GM21723 (cell line): Measurements from ENCODE around the gene APMAP.
"Not testable (repeated sequence)": the region's sequence is repeated elsewhere in the genome, so short reads cannot be mapped to it uniquely, and the experiment has no call there.

Source experiments
- ATAC-seq: cut with Tn5 transposase; IDR thresholded peaks from one replicate; pipeline ENCODE4 v1.9.1; 2021; ENCODE audit warnings: mild to moderate bottlenecking, moderate library complexity; ENCODE audit not compliant: unreplicated experiment

The APMAP gene

GRCh38 chr20:25008388-25009217, 16.1 kb upstream of the APMAP start:
- ATAC-seq = no peak

DNA sequence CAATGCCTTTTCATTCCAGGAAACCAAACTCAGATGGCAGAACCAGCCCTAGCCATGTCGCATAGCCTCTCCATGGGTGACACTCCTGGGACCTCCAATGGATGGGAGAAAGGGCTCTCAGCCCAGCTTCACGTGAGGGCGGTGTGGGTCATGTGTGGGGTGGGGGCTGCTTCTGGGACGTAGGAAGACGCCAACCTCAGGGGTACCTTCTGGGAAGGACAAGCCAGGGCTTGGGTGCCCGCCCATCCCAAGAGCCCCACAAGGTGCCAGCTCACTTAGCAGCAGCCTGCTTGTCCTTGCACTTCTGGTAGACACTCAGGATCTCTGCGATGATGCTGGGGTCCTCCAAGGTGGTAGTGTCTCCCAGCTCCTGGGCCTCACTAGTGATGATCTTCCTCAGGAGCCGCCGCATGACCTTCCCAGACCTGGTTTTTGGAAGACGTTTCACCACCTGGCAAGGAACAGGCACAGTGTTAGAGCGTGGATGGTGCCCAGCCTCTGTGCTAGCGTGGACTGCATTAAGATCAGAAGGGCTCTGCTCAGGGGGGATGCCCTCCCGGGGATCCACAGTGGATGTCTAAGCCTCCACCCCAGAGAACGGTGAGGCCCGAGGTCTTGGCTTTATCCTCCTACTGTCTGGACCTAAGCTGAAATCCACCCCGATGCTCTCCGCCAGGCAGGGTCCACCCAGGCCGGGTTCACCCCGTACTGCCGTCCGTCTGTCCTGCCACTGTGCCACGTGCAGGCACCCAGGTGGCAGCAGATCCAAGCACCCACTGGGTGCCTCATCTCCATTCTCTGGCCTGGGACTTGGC, 15.1 kb upstream of the APMAP start:
- no peak for ATAC-seq

DNA sequence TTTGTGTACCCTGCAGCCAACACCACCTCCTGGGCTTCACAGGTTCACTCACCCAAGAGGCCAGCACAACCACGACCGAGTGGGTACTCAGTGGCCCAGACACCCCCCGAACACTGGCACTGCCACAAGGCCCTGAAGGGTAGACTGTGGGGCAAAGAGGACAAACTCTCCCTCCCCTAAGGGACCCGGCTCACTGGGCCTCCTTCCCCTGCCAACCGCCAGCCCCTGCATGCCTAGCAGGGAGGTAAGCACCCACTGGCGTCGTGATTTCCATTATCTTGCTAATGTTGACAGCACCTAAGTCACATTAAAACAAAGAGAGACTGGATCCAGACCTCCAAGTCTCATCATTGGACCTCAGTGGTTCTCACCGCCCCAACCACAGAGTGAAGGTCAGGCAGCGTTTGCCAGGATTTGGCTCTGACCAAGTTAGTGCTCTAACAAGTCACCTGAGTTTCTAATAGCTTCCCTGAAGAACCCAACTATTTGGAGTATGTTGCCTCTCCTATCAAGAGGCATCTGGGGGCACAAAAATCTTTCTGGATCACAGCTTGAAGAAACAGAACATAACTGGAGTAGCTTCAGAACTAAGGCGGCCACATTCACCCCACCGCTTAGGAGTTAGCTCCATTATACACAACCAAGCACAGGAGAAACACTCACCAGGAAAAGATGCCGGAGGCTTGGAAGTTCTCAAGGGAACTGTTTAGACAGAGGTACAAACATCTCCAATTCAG, 14.0 kb upstream of the APMAP start:
- ATAC-seq = no peak

DNA sequence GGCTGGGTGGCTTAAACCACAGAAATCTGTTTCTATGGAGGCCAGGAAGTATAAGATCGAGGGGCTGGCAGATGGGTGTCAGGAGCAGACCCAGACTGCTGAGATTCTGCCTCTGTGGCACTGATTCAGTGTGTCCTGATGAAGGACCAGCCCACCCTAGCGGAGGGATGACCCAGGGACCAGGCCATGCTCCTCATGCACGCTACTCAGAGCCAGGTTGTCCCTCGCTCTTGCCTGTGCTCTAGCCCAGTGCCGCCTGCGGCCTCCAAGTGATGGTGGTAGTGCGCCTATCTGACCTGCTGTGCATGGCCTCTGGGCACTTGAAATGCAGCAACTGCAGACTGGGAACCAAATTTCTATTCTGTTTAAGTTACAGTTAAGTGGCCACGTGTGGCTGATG, 13.1 kb upstream of the APMAP start:
- ATAC-seq = no peak

GRCh38 chr20:25005220-25005619, 12.7 kb upstream of the APMAP start:
- ATAC-seq = no peak

DNA sequence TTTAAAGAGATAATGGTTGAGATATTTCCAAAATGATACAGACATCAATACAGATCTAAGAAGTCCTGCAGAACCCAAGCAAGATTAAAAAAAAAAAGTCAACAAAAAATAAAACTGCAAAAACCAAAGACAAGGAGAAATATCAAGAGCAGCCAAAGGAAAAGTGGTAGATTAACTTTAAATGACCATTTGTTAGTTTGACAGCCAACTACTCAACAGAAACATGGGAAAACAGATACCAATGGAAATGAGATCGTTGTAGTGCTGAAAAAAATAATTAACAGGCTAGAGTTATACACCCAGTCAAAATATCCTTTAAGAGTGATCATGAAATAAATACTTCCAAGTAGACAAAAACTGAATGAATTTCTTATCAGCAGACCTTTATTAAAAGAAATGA, 10.5 kb upstream of the APMAP start:
- ATAC-seq = no peak

DNA sequence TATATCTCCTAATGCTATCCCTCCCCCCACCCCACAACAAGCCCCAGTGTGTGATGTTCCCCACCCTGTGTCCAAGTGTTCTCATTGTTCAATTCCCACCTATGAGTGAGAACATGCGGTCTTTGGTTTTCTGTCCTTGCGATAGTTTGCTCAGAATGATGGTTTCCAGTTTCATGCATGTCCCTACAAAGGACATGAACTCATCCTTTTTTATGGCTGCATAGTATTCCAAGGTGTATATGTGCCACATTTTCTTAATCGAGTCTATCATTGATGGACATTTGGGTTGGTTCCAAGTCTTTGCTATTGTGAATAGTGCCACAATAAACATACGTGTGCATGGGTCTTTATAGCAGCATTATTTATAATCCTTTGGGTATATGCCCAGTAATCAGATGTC, 8.8 kb upstream of the APMAP start:
- ATAC-seq = not testable (repeated sequence)

- no peak for ATAC-seq
These were observed 7.8 kb upstream of the APMAP start for GRCh38 chr20:25000268-25000801.

DNA sequence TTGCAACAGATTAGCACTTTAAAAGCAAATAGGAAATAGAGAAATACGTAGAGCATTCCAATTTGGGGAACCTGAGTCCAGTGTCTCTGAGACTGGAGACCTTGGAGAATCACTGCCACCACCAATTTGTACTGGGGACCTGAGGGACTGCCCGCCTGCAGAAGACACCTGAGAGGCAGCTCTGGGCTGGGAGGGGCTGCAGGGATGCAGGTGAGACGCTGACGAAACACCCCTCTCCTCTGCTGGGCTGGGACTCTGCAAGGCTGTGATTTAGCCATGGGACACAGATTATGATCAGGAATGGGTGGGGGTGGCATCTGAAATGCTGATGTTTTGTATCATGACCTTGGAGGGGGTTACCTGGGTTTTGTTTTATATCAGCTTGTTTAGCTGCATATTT, 7.0 kb upstream of the APMAP start:
- no peak for ATAC-seq

- no peak for ATAC-seq
These were observed 6.3 kb upstream of the APMAP start for GRCh38 chr20:24998631-24999445.

DNA sequence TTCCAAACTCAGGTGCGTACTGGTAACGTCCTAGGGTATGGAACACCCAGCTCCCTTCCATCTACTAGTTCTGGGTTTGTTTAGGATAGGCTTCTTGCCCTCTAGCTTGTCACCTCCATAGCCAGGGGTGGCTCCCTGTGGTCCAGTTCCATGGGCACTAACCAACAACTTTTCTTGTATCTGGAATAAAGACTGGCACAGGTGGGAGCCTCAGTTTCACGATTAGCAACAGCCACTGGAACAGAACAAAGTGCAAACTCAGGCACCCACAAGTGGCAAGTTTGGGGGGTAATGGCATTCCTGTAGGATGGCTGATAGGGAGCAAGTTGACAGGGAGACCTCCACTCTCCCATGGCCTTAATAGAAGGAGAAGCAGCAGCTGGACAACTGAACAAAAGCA, 5.6 kb upstream of the APMAP start:
- ATAC-seq = no peak

DNA sequence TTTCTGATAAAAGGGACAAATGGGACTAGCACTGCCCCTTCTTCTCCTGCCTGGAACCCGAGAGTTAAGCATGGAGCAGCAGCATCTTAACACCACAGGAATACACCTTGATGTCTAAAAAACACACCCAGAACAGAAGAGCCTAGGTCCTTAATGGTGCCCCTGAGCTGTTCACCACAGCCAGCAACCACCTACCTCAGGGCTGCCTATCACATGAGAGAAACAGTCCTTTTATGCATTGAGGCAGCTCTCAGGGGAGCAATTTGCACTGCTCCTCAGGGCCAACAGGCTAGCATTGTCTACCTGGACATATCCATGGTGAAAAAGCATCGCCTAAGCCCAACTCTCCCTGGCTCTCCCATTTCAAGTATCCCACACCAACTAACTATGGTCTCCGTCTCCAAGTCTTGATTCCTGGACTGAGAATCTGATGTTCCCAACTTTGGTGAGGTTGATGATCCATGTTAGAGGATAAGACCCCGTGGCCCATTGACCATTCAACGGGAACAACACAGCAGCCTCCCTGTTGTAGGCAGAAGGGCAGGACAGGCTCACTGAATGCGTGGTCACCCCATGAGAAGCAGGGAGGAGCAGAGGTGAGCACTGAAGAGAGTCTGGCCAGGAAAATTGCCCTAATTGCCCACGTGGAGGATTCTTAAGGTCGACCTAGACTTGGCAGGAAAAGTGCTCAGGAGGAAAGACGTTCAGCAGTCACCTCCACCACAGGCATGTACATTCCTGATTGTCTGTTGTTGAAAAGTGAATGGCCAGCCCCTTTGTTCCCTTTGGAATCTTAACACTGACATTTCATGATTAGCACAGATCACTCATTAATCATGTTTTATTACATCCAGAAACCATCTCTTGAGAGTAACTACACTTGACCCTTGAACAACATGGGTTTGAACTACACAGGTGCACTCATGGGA, 4.2 kb upstream of the APMAP start:
- ATAC-seq = no peak

DNA sequence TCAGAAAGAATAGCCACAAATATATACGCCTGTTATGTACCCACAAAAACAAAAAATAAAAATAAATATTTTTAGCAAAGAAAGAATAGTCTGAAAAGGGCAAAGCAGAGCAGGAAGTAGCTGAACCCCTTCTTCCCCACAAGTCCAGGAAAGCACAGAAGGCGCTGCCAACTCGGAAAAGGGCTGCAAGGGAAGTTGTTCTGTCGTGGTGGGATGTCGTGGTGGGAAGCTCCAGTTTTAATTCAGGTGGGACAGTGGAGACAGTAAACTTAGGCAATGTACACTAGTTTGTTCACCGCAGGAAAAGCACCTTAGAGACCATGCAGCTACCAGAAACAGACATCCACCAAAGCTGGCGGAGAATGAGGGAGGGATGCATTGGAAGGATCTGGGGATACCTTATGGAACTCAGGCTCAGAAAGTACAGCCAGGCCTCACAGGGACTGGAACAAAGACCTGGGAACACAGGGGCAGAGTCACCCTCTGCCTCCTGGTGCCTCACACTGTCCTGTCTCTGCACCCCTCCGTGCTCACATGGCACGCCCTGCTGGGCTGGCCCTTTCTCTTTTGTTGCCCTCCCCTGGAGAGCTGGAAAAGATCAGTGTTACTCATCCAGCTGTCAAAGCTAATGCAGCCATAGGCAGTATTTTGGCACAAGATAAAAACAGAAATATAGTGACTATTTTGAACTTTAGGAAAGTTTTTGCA, 3.3 kb upstream of the APMAP start:
- no peak for ATAC-seq

GRCh38 chr20:24994470-24995368, 2.2 kb upstream of the APMAP start:
- no peak for ATAC-seq

DNA sequence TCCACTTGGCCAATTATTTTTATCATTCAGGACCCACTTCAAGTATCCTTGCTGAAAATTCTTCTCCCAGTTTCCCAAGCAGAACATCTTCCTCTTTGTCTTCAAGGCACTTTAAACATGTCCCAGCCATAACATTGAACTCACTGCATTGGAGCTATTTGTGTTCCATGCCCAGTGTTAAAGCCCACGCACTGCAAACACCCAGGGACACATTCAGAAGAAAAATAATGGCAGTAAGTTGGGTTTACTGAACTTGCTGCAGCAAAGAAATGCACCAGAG, 1.6 kb upstream of the APMAP start:
- ATAC-seq = no peak

DNA sequence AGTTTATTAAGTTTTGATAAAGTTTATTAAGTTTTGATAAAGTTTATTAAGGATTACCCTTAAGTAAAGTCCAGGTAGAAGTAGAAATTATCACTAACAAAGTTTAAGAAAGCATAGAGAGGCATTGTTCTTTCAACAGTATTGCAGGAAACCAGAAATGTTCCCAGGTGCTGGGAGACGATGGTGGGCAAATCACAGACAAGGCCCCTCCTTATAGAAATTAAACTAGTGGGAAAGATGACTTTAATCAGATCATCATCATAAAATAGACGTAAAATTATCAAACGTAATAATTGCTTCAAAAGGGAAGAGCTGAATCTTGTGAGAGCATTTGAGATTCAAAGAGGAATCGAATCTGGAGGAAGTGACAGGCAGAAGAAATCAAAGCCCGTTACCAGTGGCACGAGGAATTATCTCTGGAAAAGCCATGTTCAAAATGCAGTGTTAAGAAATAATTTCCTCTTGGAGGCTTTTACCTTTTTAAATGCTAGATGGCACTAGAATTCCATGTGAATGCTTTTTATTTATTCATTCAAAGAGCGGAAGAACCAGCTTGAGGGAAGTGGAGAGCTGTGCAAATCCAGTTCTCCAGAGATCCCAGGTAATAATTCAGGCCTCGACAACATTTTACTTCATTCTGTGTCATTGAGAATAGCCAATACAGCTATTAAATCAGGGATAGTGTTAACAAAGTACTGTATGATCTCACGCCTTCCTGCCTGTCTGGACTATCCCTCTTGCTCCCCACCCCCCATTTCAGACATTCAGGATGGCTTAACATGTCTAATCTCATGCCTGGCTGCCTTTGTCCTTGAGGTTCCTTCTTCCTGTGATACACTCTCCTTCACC, 1.0 kb upstream of the APMAP start:
- ATAC-seq = no peak

GRCh38 chr20:24991897-24992486, 559 bp downstream of the APMAP start:
- peak; percentile 30 for ATAC-seq
